OCI-LY3 (cell line): ENCODE data around the gene LRRC31.

Source experiments
- H2AFZ ChIP-seq: fragments of 200-600, 300-600 bp; shearing (Covaris generic); 2 replicates; pipeline ENCODE4 v1.6.0; 2014; ENCODE audit warnings: antibody characterized with exemption, low read depth, low read length
- H3K27ac ChIP-seq: fragments of 200-600, 300-600 bp; sonication (generic); 2 replicates; pipeline ENCODE4 v1.5.1; 2014; ENCODE audit warnings: mild to moderate bottlenecking, low read length, moderate library complexity, mixed read lengths
- H3K27me3 ChIP-seq: fragments of 200-600, 300-600 bp; sonication (generic); 2 replicates; pipeline ENCODE4 v1.6.1; 2014; ENCODE audit warnings: low read depth, low read length, mixed read lengths
- H3K36me3 ChIP-seq: fragments of 200-600, 300-600 bp; sonication (generic); replicated peaks from 2 replicates; pipeline ENCODE3; 2014; ENCODE audit warnings: low read depth, low read length, mixed read lengths
- H3K4me1 ChIP-seq: fragments of 300-600, 200-600 bp; sonication (generic); 2 replicates; pipeline ENCODE4 v1.6.1; 2014; ENCODE audit warnings: low read length, mixed read lengths
- H3K4me2 ChIP-seq: fragments of 200-600, 300-600 bp; sonication (generic); 2 replicates; pipeline ENCODE4 v1.6.1; 2014; ENCODE audit warnings: low read length, mixed read lengths
- H3K4me3 ChIP-seq: fragments of 300-600, 200-600 bp; sonication (generic); 2 replicates; pipeline ENCODE4 v1.5.1; 2014; ENCODE audit warnings: antibody characterized with exemption, mild to moderate bottlenecking, low read length, moderate library complexity
- H3K79me2 ChIP-seq: fragments of 300-600, 200-600 bp; shearing (Covaris generic); 2 replicates; pipeline ENCODE4 v1.6.1; 2014; ENCODE audit warnings: mild to moderate bottlenecking, low read length, mixed read lengths
- H3K9ac ChIP-seq: fragments of 300-600, 200-600 bp; shearing (Covaris generic); 2 replicates; pipeline ENCODE4 v1.6.0; 2014; ENCODE audit warnings: mild to moderate bottlenecking, low read length, moderate library complexity
- H3K9me3 ChIP-seq: fragments of 200-600, 300-600 bp; shearing (Covaris generic); 2 replicates; pipeline ENCODE4 v1.6.1; 2014; ENCODE audit warnings: low read length, mixed read lengths; ENCODE audit not compliant: insufficient read depth
- H4K20me1 ChIP-seq: fragments of 200-600, 300-600 bp; sonication (generic); 2 replicates; pipeline ENCODE4 v1.6.1; 2016; ENCODE audit warnings: low read length, mixed read lengths; ENCODE audit not compliant: insufficient read depth
- EZH2phosphoT487 ChIP-seq: fragments of 200-600 bp; shearing (Covaris generic); IDR thresholded peaks from 2 replicates; pipeline ENCODE4 v1.6.1; 2018; ENCODE audit warnings: antibody characterized with exemption, mixed run types, low read depth
- TF ChIP-seq, protein P1 (sequence below): fragments of 200-600, 300-600 bp; sonication (generic); IDR thresholded peaks from 2 replicates; pipeline ENCODE4 v1.5.1; 2014; ENCODE audit warnings: antibody characterized with exemption, low read length, low read depth

Gene LRRC31

GRCh38 chr3:169864270-169864669 is 5.5 kb downstream of the LRRC31 start:
- H3K9me3 ChIP-seq: no peaks in the 10 kb centered on the region
- no peaks in the 10 kb centered on the region for H4K20me1 ChIP-seq
- no peak overlapping the region for H3K27ac ChIP-seq
- H3K36me3 ChIP-seq: no peaks in the 10 kb centered on the region
- no peaks in the 10 kb centered on the region for H3K79me2 ChIP-seq
- H2AFZ ChIP-seq: no peak overlapping the region
- peaks cover 44% of the 10 kb centered on the region for H3K27me3 ChIP-seq
- TF ChIP-seq, protein P1, sequence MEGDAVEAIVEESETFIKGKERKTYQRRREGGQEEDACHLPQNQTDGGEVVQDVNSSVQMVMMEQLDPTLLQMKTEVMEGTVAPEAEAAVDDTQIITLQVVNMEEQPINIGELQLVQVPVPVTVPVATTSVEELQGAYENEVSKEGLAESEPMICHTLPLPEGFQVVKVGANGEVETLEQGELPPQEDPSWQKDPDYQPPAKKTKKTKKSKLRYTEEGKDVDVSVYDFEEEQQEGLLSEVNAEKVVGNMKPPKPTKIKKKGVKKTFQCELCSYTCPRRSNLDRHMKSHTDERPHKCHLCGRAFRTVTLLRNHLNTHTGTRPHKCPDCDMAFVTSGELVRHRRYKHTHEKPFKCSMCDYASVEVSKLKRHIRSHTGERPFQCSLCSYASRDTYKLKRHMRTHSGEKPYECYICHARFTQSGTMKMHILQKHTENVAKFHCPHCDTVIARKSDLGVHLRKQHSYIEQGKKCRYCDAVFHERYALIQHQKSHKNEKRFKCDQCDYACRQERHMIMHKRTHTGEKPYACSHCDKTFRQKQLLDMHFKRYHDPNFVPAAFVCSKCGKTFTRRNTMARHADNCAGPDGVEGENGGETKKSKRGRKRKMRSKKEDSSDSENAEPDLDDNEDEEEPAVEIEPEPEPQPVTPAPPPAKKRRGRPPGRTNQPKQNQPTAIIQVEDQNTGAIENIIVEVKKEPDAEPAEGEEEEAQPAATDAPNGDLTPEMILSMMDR: no peak
- TF ChIP-seq EZH2phosphoT487: no peak
- no peak overlapping the region for H3K9ac ChIP-seq
- no peak overlapping the region for H3K4me3 ChIP-seq
- peaks cover 5% of the 10 kb centered on the region; the same call in 1 of the 2 replicates for H3K4me1 ChIP-seq
- H3K4me2 ChIP-seq: no peak overlapping the region

GRCh38 chr3:169863458-169863899 is 6.3 kb downstream of the LRRC31 start:
- Histone ChIP-seq H3K27ac (no peak overlapping the region), H3K36me3 (no peaks in the 10 kb centered on the region), H3K9me3 (no peaks in the 10 kb centered on the region), H3K27me3 (peaks cover 46% of the 10 kb centered on the region), H2AFZ (no peak overlapping the region), H3K4me2 (0 out of 2 replicates have a peak overlapping the region, but pooled peaks have one; percentile 8), H3K4me3 (no peak overlapping the region), H3K9ac (no peak overlapping the region), H3K79me2 (no peaks in the 10 kb centered on the region), H3K4me1 (peaks cover 5% of the 10 kb centered on the region; the same call in 1 of the 2 replicates), H4K20me1 (no peaks in the 10 kb centered on the region)
- no peak for TF ChIP-seq EZH2phosphoT487
- TF ChIP-seq, protein P1: peak; percentile 93

DNA sequence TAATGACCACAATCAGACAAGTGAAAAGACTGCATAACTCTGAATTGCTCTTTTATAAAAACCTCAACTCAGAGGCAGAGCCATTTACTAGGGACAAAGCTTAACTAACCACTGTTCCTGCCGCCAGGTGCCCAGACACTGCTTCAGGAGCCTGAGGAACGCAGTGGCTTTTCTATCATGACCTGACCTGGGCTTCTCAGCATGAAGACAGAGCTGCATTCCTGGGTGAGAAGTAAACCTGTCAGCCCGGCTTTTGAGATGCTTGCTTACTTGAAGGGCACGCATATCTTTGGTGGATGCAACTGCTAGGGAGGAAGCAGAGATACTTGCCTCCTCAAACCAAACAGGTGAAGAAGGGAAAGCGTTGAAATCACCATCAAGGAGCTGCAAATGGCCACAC is 7.9 kb downstream of the LRRC31 start:
- no peaks in the 10 kb centered on the region for H4K20me1 ChIP-seq
- peaks cover 52% of the 10 kb centered on the region for H3K27me3 ChIP-seq
- no peaks in the 10 kb centered on the region for H3K79me2 ChIP-seq
- H3K36me3 ChIP-seq: no peaks in the 10 kb centered on the region
- no peak overlapping the region for H2AFZ ChIP-seq
- H3K4me2 ChIP-seq: no peak overlapping the region
- TF ChIP-seq, protein P1: no peak
- no peak for TF ChIP-seq EZH2phosphoT487
- H3K9ac ChIP-seq: no peak overlapping the region
- H3K4me1 ChIP-seq: peaks cover 5% of the 10 kb centered on the region; the same call in 1 of the 2 replicates
- H3K4me3 ChIP-seq: no peak overlapping the region
- H3K27ac ChIP-seq: no peak overlapping the region
- H3K9me3 ChIP-seq: no peaks in the 10 kb centered on the region

- no peak overlapping the region for H3K4me2 ChIP-seq
- no peaks in the 10 kb centered on the region for H4K20me1 ChIP-seq
- H2AFZ ChIP-seq: no peak overlapping the region
- H3K27ac ChIP-seq: no peak overlapping the region
- no peaks in the 10 kb centered on the region for H3K4me1 ChIP-seq
- no peak overlapping the region for H3K4me3 ChIP-seq
- H3K9ac ChIP-seq: no peak overlapping the region
- H3K9me3 ChIP-seq: no peaks in the 10 kb centered on the region
- H3K79me2 ChIP-seq: no peaks in the 10 kb centered on the region
- TF ChIP-seq EZH2phosphoT487: no peak
- TF ChIP-seq, protein P1: no peak
- H3K36me3 ChIP-seq: no peaks in the 10 kb centered on the region
- H3K27me3 ChIP-seq: peaks cover 65% of the 10 kb centered on the region
Observed at GRCh38 chr3:169857811-169858210, 11.9 kb downstream of the LRRC31 start.
